Lung (tissue), 12 donors: ENCODE data around the gene CCDC182. TPM values are rescaled to one million over a fixed set of nuclear protein-coding genes. Genes with fewer than 3 reads are reported as not detected.

Experiments
- ATAC-seq: fragments of 200-7000 bp; cut with Tn5 transposase; one replicate; pipeline ENCODE4 v1.9.1; 2020; ENCODE audit warnings: moderate number of reproducible peaks; ENCODE audit not compliant: insufficient read depth, low FRiP score
- DNase-seq, 3 donors: peaks; one replicate each; pipeline ENCODE4 v3.0.0-alpha.2; 2013 to 2017
- H3K27ac ChIP-seq, 2 donors: one replicate each; pipeline ENCODE4 v1.5.1; 2013; ENCODE audit warnings: mild to moderate bottlenecking in 2 of 2, moderate library complexity in 2 of 2, control low read depth in 1 of 2, inconsistent platforms in 1 of 2, low read depth in 1 of 2, low read length in 1 of 2
- H3K27me3 ChIP-seq, 3 donors: one replicate each; pipeline ENCODE4 v1.5.1; 2013; ENCODE audit warnings: low read length in 2 of 3; ENCODE audit not compliant: control insufficient read depth in 3 of 3, insufficient read depth in 3 of 3
- H3K36me3 ChIP-seq, 4 donors: one replicate each; pipeline ENCODE4 v1.5.1; 2013; ENCODE audit warnings: low read length in 4 of 4, mild to moderate bottlenecking in 1 of 4, moderate library complexity in 1 of 4; ENCODE audit not compliant: control insufficient read depth in 4 of 4, insufficient read depth in 4 of 4
- H3K4me1 ChIP-seq, 5 donors: one replicate each; pipeline ENCODE4 v1.5.1; 2013; ENCODE audit warnings: low read length in 5 of 5, mild to moderate bottlenecking in 2 of 5, moderate library complexity in 1 of 5; ENCODE audit not compliant: control insufficient read depth in 5 of 5, insufficient read depth in 5 of 5
- H3K4me3 ChIP-seq: one replicate; pipeline ENCODE4 v1.5.1; 2013; ENCODE audit warnings: mild to moderate bottlenecking, control low read depth, moderate library complexity
- H3K9ac ChIP-seq, 2 donors: one replicate each; pipeline ENCODE4 v1.5.1; 2013; ENCODE audit warnings: low read length in 2 of 2, control low read depth in 1 of 2; ENCODE audit not compliant: insufficient read depth in 1 of 2
- H3K9me3 ChIP-seq, 4 donors: one replicate each; pipeline ENCODE4 v1.5.1; 2013; ENCODE audit warnings: low read length in 3 of 4, mild to moderate bottlenecking in 1 of 4, moderate library complexity in 1 of 4; ENCODE audit not compliant: control insufficient read depth in 4 of 4, insufficient read depth in 3 of 4
- CTCF ChIP-seq: IDR thresholded peaks from 2 replicates; pipeline ENCODE4 v1.5.1; 2012; ENCODE audit warnings: mild to moderate bottlenecking; ENCODE audit errors: control extremely low read depth, extremely low read depth
- WGBS, 2 donors: extraction: QIAGEN DNeasy Blood & Tissue Kit; methylation state at CpG; one replicate each; pipeline ENCODE4 v1.1.7; 2013; 5-methylcytosine and 5-hydroxymethylcytosine counted together
- polyA plus RNA-seq, 2 donors: library from polyadenylated mRNA; stranded (reverse); fragments of 200-250 nt; gene quantifications; one replicate each; pipeline ENCODE4 v1.2.1, GENCODE V29; 2013
- total RNA-seq, 2 donors: library from RNA; depleted of rRNA in 1 of 2; stranded (reverse); fragments of >200 nt in 1 of 2; gene quantifications; one replicate each; pipeline ENCODE4 v1.2.1, GENCODE V29; 2014 to 2021
- donor health status: control.
- donor health status: control.
- donor health status: Bipolar disorder and iron deficiency.
- donor health status: healthy.
- donor health status: DM: yes; HTN: yes; CAD: no.

Gene CCDC182
- total and polyA plus RNA-seq, 4 donors, result not detected

GRCh38 chr17:57784226-57784895 is 39.3 kb upstream of the CCDC182 start:
- DNase-seq (no peak), ATAC-seq (no peak)
- no peaks in the 10 kb centered on the region for H3K36me3 ChIP-seq
- H3K9me3 ChIP-seq, result peaks cover 0 to 2% (median 0%) of the 10 kb centered on the region in 4 donors
- H3K27me3 ChIP-seq, result peaks cover 0 to 3% (median 0%) of the 10 kb centered on the region in 3 donors
- peak overlapping the region in 1 of 2 donors; percentile 7 for H3K27ac ChIP-seq
- H3K9ac ChIP-seq, result no peak overlapping the region
- 62 to 74% methylated on average over 15 of the region's 15 CpGs for WGBS, 2 donors
- peaks cover 0 to 44% (median 18%) of the 10 kb centered on the region in 5 donors for H3K4me1 ChIP-seq
- no peak overlapping the region for H3K4me3 ChIP-seq
- no peak for TF ChIP-seq CTCF

DNA sequence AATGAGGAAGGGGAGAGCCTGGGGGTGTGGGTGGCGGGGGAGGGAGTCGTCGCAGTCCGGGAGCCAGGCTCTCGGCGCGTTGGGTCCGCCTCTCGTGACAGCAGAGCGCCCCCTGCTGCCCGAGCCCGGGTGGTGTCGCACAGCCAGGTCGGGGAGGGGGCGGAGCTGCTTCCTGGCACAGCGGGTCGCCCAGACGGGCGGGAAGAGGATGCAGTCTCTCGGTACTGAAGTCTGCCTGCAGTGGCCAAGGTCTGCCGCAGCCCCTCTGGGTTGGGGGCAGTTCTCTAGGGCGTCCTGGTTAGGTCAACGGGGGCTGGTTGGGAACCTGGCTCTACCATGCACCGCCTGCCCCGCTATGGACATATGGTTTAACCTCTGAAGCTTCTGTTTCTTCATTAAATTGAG is 38.2 kb upstream of the CCDC182 start:
- Histone ChIP-seq H3K36me3 (no peaks in the 10 kb centered on the region), H3K9me3 (peaks cover 0 to 2% (median 0%) of the 10 kb centered on the region in 4 donors), H3K4me1 (peaks cover 0 to 44% (median 18%) of the 10 kb centered on the region in 5 donors), H3K27me3 (peaks cover 0 to 2% (median 0%) of the 10 kb centered on the region in 3 donors), H3K4me3 (no peak overlapping the region), H3K27ac (no peak overlapping the region), H3K9ac (no peak overlapping the region)
- peak; percentile 40 for TF ChIP-seq CTCF
- DNase-seq, result peak; percentile 84 to 91 (median 87)
- peak; percentile 68 for ATAC-seq
- 8 to 11% methylated on average over 20 to 25 of the region's 25 CpGs for WGBS, 2 donors

DNA sequence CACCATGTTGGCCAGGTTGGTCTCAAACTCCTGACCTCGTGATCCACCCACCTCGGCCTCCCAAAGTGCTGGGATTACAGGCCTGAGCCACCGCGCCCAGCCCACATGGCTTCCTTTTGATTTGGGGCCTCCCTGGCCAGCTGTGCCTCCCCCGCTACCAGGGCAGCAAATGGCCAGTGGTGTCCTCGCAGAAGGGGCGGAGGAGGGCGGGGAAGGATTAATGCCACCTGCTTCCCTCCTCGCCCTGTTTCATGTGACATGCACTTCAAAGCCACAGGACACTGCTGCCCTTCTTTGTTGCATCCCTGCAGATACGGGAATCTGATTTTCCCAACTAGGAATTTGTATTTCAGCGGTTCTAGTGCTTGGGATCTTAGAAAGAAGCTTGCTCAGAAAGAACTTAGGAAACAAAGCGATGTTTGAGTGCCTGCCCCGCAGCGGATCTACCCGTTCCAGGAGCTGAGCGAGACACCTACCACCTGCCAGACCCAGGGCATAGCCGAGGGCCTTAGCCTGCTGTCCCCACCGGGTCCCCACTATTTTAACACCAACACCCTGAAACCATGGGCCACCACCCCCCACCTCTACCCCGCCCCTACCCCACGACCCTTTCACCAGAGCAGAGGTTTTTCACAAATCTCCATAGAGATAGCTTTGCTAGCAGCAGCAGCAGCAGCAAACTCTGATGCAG is 37.7 kb upstream of the CCDC182 start:
- H3K27me3 ChIP-seq, result peaks cover 0 to 2% (median 0%) of the 10 kb centered on the region in 3 donors
- peaks cover 0 to 2% (median 0%) of the 10 kb centered on the region in 4 donors for H3K9me3 ChIP-seq
- H3K4me3 ChIP-seq, result no peak overlapping the region
- no peak for TF ChIP-seq CTCF
- H3K27ac ChIP-seq, result no peak overlapping the region
- H3K36me3 ChIP-seq, result no peaks in the 10 kb centered on the region
- DNase-seq (peak in 2 of 3 donors; percentile 36 to 38), ATAC-seq (no peak)
- H3K4me1 ChIP-seq, result peaks cover 0 to 44% (median 18%) of the 10 kb centered on the region in 5 donors
- H3K9ac ChIP-seq, result no peak overlapping the region
- WGBS, 2 donors, result 52 to 57% methylated on average over 20 of the region's 20 CpGs
